HepG2 (cell line): ENCODE results near the gene LPO. TPM values are rescaled to one million over a fixed set of nuclear protein-coding genes. Genes with fewer than 3 reads are reported as not detected.

Experiments
- ATAC-seq: fragments of 200-7000 bp; cut with Tn5 transposase; 3 replicates; pipeline ENCODE4 v1.9.1; 2020; ENCODE audit warnings: mild to moderate bottlenecking, moderate library complexity
- BruUV-seq: library from RNA; stranded (reverse); fragments of 400-500 nt; replicated peaks from 2 replicates; lab custom pipeline; 2021; lab: Mats Ljungman, UMichigan
- CTCF ChIA-PET: fragments of 300-600 bp; formaldehyde crosslinking; extraction: SDS; loops from one replicate; lab custom pipeline; 2021; ENCODE audit warnings: low total read pairs, inconsistent platforms, low intra/inter-chr PET ratio; lab: Yijun Ruan, JAX
- POLR2A ChIA-PET: fragments of 350-600 bp; sonication (Branson Sonifier 250); formaldehyde crosslinking; loops from one replicate; lab custom pipeline; 2020; ENCODE audit warnings: antibody characterized with exemption, inconsistent platforms; lab: Yijun Ruan, JAX
- DNase-seq: peaks from one replicate; pipeline ENCODE4 v3.0.0-alpha.2; 2015; ENCODE audit warnings: low spot score
- FAIRE-seq: peaks from 3 replicates; lab custom pipeline; 2011; peaks lifted over from hg19 to GRCh38; lab: Jason Lieb, UNC
- H2AFZ ChIP-seq: one replicate; pipeline ENCODE4 v1.6.1; 2011; ENCODE audit warnings: low read length, inconsistent platforms
- H3K27ac ChIP-seq: fragments of 300-600 bp; 3 replicates; pipeline ENCODE4 v1.8.0; 2011; ENCODE audit warnings: mixed run types, mild to moderate bottlenecking, mixed read lengths, low read length, inconsistent platforms; ENCODE audit not compliant: insufficient read depth; ENCODE audit errors: extremely low read length
- H3K27me3 ChIP-seq, 2 experiments: fragments of 200-600 bp in 1 of 2; 2 replicates in 1 of 2; 3 replicates in 1 of 2; pipeline versions ENCODE4 v1.6.0 to v1.8.0; 2011; ENCODE audit warnings: low read length in 2 of 2, mild to moderate bottlenecking in 2 of 2, moderate library complexity in 2 of 2, inconsistent platforms in 1 of 2; ENCODE audit not compliant: insufficient read depth in 2 of 2, control insufficient read depth in 1 of 2
- H3K36me3 ChIP-seq, 2 experiments: fragments of 200-600 bp in 1 of 2; replicated peaks in 1 of 2; 2 replicates in 1 of 2; 3 replicates in 1 of 2; pipeline versions ENCODE4 v1.5.1 to v1.8.0; 2011; ENCODE audit warnings: low read length in 2 of 2, inconsistent platforms in 1 of 2; ENCODE audit not compliant: insufficient read depth in 2 of 2, control insufficient read depth in 1 of 2
- H3K4me1 ChIP-seq: 2 replicates; pipeline ENCODE4 v1.5.1; 2012; ENCODE audit warnings: low read length, inconsistent platforms; ENCODE audit not compliant: insufficient read depth
- H3K4me2 ChIP-seq: 2 replicates; pipeline ENCODE4 v1.6.0; 2011; ENCODE audit warnings: low read depth, low read length, inconsistent platforms
- H3K4me3 ChIP-seq, 3 experiments: fragments of 200-600 bp in 1 of 3; sonication (generic), shearing (Covaris generic) in 1 of 3; replicated peaks in 1 of 3; 2 replicates each; pipeline ENCODE4 v1.5.1; 2011 to 2016; ENCODE audit warnings: low read length in 3 of 3, inconsistent platforms in 2 of 3, low read depth in 2 of 3, mild to moderate bottlenecking in 2 of 3, control low read depth in 1 of 3, mixed read lengths in 1 of 3; ENCODE audit not compliant: insufficient read depth in 1 of 3
- H3K79me2 ChIP-seq: one replicate; pipeline ENCODE4 v1.6.1; 2011; ENCODE audit warnings: low read length, inconsistent platforms; ENCODE audit not compliant: insufficient read depth
- H3K9ac ChIP-seq: 2 replicates; pipeline ENCODE4 v1.6.0; 2011; ENCODE audit warnings: mild to moderate bottlenecking, low read depth, low read length, inconsistent platforms; ENCODE audit not compliant: insufficient read depth
- H3K9me3 ChIP-seq: 2 replicates; pipeline ENCODE4 v1.5.1; 2012; ENCODE audit warnings: mild to moderate bottlenecking, low read length
- H4K20me1 ChIP-seq: 2 replicates; pipeline ENCODE4 v1.6.0; 2011; ENCODE audit warnings: inconsistent platforms, mild to moderate bottlenecking, low read length, moderate library complexity; ENCODE audit not compliant: insufficient read depth
- CHD2 ChIP-seq: IDR thresholded peaks from 2 replicates; pipeline ENCODE4 v1.6.1; 2011; ENCODE audit warnings: low read depth, low read length, improper control_type of control experiment
- FOXA1 ChIP-seq, 2 experiments: fragments of 450-650 bp in 1 of 2; sonication (generic) in 1 of 2; formaldehyde crosslinking in 1 of 2; IDR thresholded peaks; 2 replicates each; pipeline versions ENCODE4 v1.4.0 to v1.6.1; 2016 to 2020; ENCODE audit warnings: missing genetic modification reagents in 1 of 2
- HMG20B ChIP-seq: conservative IDR thresholded peaks from 2 replicates; pipeline ENCODE4 v1.6.1; 2016; ENCODE audit warnings: missing genetic modification reagents, missing compliant biosample characterization
- HNF4A ChIP-seq: sonication (generic); formaldehyde crosslinking; IDR thresholded peaks from 2 replicates; pipeline ENCODE4 v1.4.0; 2020; ENCODE audit warnings: missing genetic modification reagents
- NR2F6 ChIP-seq, 2 experiments: IDR thresholded peaks; 2 replicates each; pipeline ENCODE4 v1.6.1; 2016; ENCODE audit warnings: antibody characterized with exemption in 1 of 2, mild to moderate bottlenecking in 1 of 2
- PAWR ChIP-seq: sonication (generic); formaldehyde crosslinking; IDR thresholded peaks from 2 replicates; pipeline ENCODE4 v1.4.0; 2020; ENCODE audit warnings: missing genetic modification reagents, mild to moderate bottlenecking, borderline replicate concordance
- PBX3 ChIP-seq: sonication (generic); formaldehyde crosslinking; IDR thresholded peaks from 2 replicates; pipeline ENCODE4 v1.8.1; 2023; ENCODE audit warnings: missing genetic modification reagents, inconsistent platforms, borderline replicate concordance
- POGK ChIP-seq: sonication (generic); formaldehyde crosslinking; conservative IDR thresholded peaks from 2 replicates; pipeline ENCODE4 v1.8.0; 2022; ENCODE audit warnings: mild to moderate bottlenecking, moderate library complexity, missing genetic modification reagents
- PRDM10 ChIP-seq: sonication (generic); formaldehyde crosslinking; IDR thresholded peaks from 2 replicates; pipeline ENCODE4 v1.4.0; 2020; ENCODE audit warnings: low read depth, missing genetic modification reagents
- SRF ChIP-seq: IDR thresholded peaks from 2 replicates; pipeline ENCODE4 v1.6.1; 2011; ENCODE audit warnings: mild to moderate bottlenecking, low read depth, low read length, moderate library complexity
- TBP ChIP-seq: sonication (generic); formaldehyde crosslinking; IDR thresholded peaks from 2 replicates; pipeline ENCODE4 v1.5.0; 2020; ENCODE audit warnings: missing genetic modification reagents
- TOE1 ChIP-seq: sonication (generic); formaldehyde crosslinking; IDR thresholded peaks from 2 replicates; pipeline ENCODE4 v1.4.0; 2020; ENCODE audit warnings: mild to moderate bottlenecking, missing genetic modification reagents
- ZEB1 ChIP-seq: IDR thresholded peaks from 2 replicates; pipeline ENCODE4 v1.6.1; 2012; ENCODE audit warnings: mild to moderate bottlenecking, low read depth, inconsistent platforms; ENCODE audit not compliant: insufficient replicate concordance
- ZNF292 ChIP-seq: sonication (generic); formaldehyde crosslinking; IDR thresholded peaks from 2 replicates; pipeline ENCODE4 v1.8.1; 2022; ENCODE audit warnings: mild to moderate bottlenecking, low read depth, missing genetic modification reagents, borderline replicate concordance
- ZNF605 ChIP-seq: sonication (generic); formaldehyde crosslinking; IDR thresholded peaks from 2 replicates; pipeline ENCODE4 v1.8.0; 2022; ENCODE audit warnings: mild to moderate bottlenecking, missing genetic modification reagents
- ZNF704 ChIP-seq: sonication (generic); formaldehyde crosslinking; IDR thresholded peaks from 2 replicates; pipeline ENCODE4 v1.8.1; 2023; ENCODE audit warnings: mild to moderate bottlenecking, inconsistent platforms, moderate library complexity, missing genetic modification reagents, borderline replicate concordance
- WGBS: methylation state at CpG from one replicate; pipeline ENCODE4 v1.1.6; 2017; ENCODE audit warnings: low lambda C conversion rate; 5-methylcytosine and 5-hydroxymethylcytosine counted together
- in situ Hi-C: cut with HindIII; loops from 2 replicates; pipeline ENCODE4 v1.10.0; 2017; ENCODE audit warnings: low pct_unique_long_range_greater_than_20kb; ENCODE audit not compliant: extremely low pct_ligation_motif_present
- intact Hi-C: fragments of 100-400 bp; cut with micrococcal nuclease; formaldehyde crosslinking; loops from one replicate; pipeline ENCODE4 v1.10.0; 2022; ENCODE audit not compliant: unreplicated experiment
- polyA plus RNA-seq, 8 experiments: library from polyadenylated mRNA; depleted of rRNA in 3 of 8; stranded (reverse) in 7 of 8; unstranded in 1 of 8; fragments of >200 nt; fragmentation: Illumina TruSeq in 4 of 8; extraction: Trizol in 4 of 8; gene quantifications; 2 replicates each; pipeline versions ENCODE4 v1.2.1 to v1.2.3, GENCODE V29; 2011 to 2016; ENCODE audit warnings: low read depth in 4 of 8, missing spikeins in 1 of 8, mixed read lengths in 1 of 8; ENCODE audit not compliant: insufficient read depth in 1 of 8
- total RNA-seq, 5 experiments: library from RNA; depleted of rRNA; stranded (reverse); fragments of >200 nt; fragmentation: Illumina TruSeq; extraction: Trizol; gene quantifications; 2 replicates each; pipeline ENCODE4 v1.2.3, GENCODE V29; 2016; ENCODE audit warnings: low read depth in 1 of 5

The LPO gene
- total and polyA plus RNA-seq, 2 of the 13 experiments (the other 11 are each of a cell fraction or from before 2014, with no cell fraction given) = not detected

GRCh38 chr17:58196610-58197009, 41.8 kb upstream of the LPO start:
- Histone ChIP-seq H3K4me1 (peaks cover 5% of the 10 kb centered on the region; the same call in 1 of the 2 replicates), H3K27ac (no peak overlapping the region), H3K9me3 (no peaks in the 10 kb centered on the region), H3K4me2 (no peak overlapping the region), H2AFZ (no peak overlapping the region), H4K20me1 (no peaks in the 10 kb centered on the region), H3K9ac (no peak overlapping the region), H3K36me3 (no peaks in the 10 kb centered on the region), H3K27me3 (peaks cover 5 to 63% of the 10 kb centered on the region in 2 experiments; a peak in 4 of 5 replicates), H3K4me3 (no peak overlapping the region), H3K79me2 (no peaks in the 10 kb centered on the region)
- FAIRE-seq (no peak), ATAC-seq (no peak), DNase-seq (no peak)
- ChIA-PET POLR2A (no interaction called here), CTCF (no interaction called here)
- intact Hi-C loops = no loop called here
- 38% methylated on average over 7 of the region's 7 CpGs for WGBS
- in situ Hi-C loops = no loop called here
- no TSS peak for BruUV-seq
- TF ChIP-seq ZNF292 = no peak
- no peak for TF ChIP-seq SRF
- TF ChIP-seq PBX3 (CRISPR knock-in tag) = no peak
- TF ChIP-seq PAWR (CRISPR knock-in tag) = no peak
- no peak for TF ChIP-seq ZNF704 (CRISPR knock-in tag)
- no peak for TF ChIP-seq FOXA1 (IDR thresholded peaks at IDR 0.05)
- TF ChIP-seq FOXA1 (CRISPR knock-in tag; IDR thresholded peaks at IDR 0.05) = no peak
- TF ChIP-seq TBP (CRISPR knock-in tag) = no peak
- no peak for TF ChIP-seq POGK (CRISPR knock-in tag)
- no peak for TF ChIP-seq PRDM10 (CRISPR knock-in tag)
- no peak for TF ChIP-seq CHD2
- no peak for TF ChIP-seq ZEB1
- TF ChIP-seq HMG20B (CRISPR knock-in tag) = no peak
- no peak for TF ChIP-seq TOE1 (CRISPR knock-in tag)
- TF ChIP-seq NR2F6 (IDR thresholded peaks at IDR 0.05) = no peak
- TF ChIP-seq NR2F6 (CRISPR knock-in tag; IDR thresholded peaks at IDR 0.05) = no peak
- no peak for TF ChIP-seq ZNF605 (CRISPR knock-in tag)
- TF ChIP-seq HNF4A (CRISPR knock-in tag) = no peak
